Ascending aorta (tissue), 2 donors: ENCODE measurements around the gene RRP12. TPM values are rescaled to one million over a fixed set of nuclear protein-coding genes. Genes with fewer than 3 reads are reported as not detected.
A peak's percentile ranks its signal among the peaks of the same experiment; 100 is the strongest.

Experiments
- DNase-seq, 2 donors: peaks; one replicate each; pipeline ENCODE4 v3.0.0-alpha.2; 2019; ENCODE audit warnings: low spot score in 2 of 2
- H3K27ac ChIP-seq, 2 donors: fragments of 200-600 bp; sonication (generic); one replicate each; pipeline ENCODE4 v1.5.1; 2016 to 2017; ENCODE audit warnings: mild to moderate bottlenecking in 1 of 2
- H3K27me3 ChIP-seq: fragments of 200-600 bp; sonication (generic); one replicate; pipeline ENCODE4 v1.5.1; 2017
- H3K36me3 ChIP-seq, 2 donors: fragments of 200-600 bp; sonication (generic); one replicate each; pipeline ENCODE4 v1.5.1; 2016
- H3K4me1 ChIP-seq, 2 donors: fragments of 200-600 bp; sonication (generic); one replicate each; pipeline ENCODE4 v1.5.1; 2016 to 2017; ENCODE audit warnings: mild to moderate bottlenecking in 1 of 2
- H3K4me3 ChIP-seq, 2 donors: fragments of 200-600 bp; sonication (generic); one replicate each; pipeline ENCODE4 v1.5.1; 2016 to 2017; ENCODE audit warnings: mild to moderate bottlenecking in 1 of 2
- H3K9me3 ChIP-seq, 2 donors: fragments of 200-600 bp; sonication (generic); one replicate each; pipeline ENCODE4 v1.5.1; 2016
- intact Hi-C: fragments of 100-400 bp; cut with DNase I; formaldehyde crosslinking; loops from one replicate; pipeline ENCODE4 v1.15.1; 2023
- total RNA-seq: library from RNA; depleted of rRNA; stranded (reverse); fragments of >200 nt; gene quantifications from one replicate; pipeline ENCODE4 v1.1.0, GENCODE V29; 2016
- TF ChIP-seq, protein P1 (sequence below), 3 experiments: fragments of 200-600 bp in 2 of 3; fragments of 450-650 bp in 1 of 3; sonication (generic) in 2 of 3; IDR thresholded peaks; one replicate each; pipeline ENCODE4 v1.5.1; 2016 to 2019; ENCODE audit warnings: antibody characterized with exemption in 3 of 3, mild to moderate bottlenecking in 1 of 3, moderate library complexity in 1 of 3

RRP12 gene
- total RNA-seq, 1 donor from 2014 or later: 5.9 TPM

DNA sequence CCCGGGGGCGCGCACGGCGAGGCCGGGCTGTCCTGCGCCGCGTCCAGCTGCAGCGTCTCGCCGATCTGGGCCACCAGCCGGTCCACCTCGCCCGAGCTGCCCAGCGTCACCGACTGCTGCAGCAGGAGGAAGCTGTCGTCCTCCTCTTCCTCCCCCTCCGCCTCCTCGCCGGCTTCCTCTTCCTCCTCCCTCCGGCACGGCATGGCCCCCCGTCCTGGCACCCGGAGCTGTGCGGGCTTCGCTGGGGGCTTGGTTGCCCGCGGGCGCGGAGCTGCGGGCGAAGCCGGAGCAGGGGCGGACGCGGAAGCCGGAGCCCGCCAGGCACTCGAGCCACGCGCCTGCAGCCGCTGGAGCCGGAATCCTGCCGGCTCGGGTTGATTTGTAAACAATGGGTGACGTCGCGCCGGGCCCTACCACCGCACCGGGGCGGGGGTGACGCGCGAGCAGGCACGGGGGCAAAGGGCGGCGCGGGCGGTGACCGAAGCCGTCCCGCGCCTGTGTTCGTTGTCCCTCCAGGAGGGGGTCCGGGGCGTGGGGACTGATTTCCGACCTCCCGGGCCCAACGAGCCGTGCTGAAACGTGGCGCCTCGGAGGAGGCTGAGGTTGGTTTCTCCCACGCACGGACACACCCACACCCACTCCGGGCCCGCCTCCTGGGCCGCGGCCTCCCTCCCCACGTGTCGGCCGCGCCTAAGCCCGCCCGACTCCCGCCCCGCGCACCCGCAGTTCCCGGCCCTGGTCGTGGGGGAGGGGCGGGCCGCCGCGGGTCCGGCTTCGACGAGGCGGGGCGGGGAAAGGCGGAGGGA is 66.6 kb downstream of the RRP12 start, which contains the start of gene FRAT2:
Gene FRAT2, minus strand, starts transcription at position 360 of the 806 bp plus-strand sequence. Its CDS starts 157 bp downstream, at position 203.
- intact Hi-C loops: loop anchor here (1.0 to 2.0 kb wide), 3 partner anchors 15 to 66 kb away; partner anchors contain the start of genes ARHGAP19, FRAT1 and RRP12
- Histone ChIP-seq H3K4me3 (peak within 1 kb of the TSS; percentile 73 to 98), H3K4me1 (peaks cover 6 to 39% of the 10 kb centered on the region in 2 donors)

DNA sequence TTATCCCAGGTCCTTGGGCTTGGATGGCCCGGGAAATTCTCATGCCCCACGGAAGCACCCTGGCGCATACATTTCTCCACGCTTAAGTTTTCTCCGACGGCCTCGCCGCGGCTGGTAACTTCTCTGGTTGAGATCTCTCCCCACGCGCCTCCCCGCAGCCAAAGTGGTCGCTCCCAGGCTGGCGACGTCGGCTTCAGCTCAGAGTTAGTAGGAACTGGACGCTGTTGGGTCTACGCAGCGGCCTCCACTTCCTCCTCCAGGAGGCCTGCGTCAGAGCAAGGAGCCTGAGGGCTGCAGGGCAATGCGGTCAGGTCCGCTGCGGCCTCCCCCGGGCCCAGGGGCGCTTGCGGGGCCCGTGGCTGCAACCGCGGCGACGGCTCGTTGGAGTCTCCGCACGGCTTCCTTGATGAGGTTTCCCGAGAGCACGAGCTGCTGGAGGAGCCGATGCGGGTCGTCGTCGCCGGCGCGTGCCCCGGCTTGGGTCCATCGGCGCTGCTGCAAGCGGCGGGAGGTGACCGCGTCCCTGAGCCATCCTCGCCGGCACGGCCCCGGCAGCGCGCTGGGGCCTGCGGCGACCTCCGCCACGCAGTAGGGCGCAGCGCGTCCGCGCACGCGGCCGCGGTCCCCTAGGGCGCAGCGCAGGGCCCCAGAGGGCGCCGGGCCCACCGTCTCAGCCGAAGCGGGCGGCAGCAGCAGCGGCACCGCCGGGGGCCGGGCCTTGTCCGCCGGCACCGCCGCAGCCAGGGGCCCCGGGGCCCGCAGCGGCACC is 67.4 kb downstream of the RRP12 start:
- intact Hi-C loops: loop anchor here (1.0 to 2.0 kb wide), 3 partner anchors 14 to 67 kb away; partner anchors contain the start of genes ARHGAP19, FRAT1 and RRP12
- H3K27me3 ChIP-seq: no peaks in the 10 kb centered on the region
- peak in 1 of 2 donors; percentile 80 for DNase-seq
- peaks cover 4 to 13% of the 10 kb centered on the region in 2 donors for H3K36me3 ChIP-seq
- H3K9me3 ChIP-seq: no peaks in the 10 kb centered on the region
- peaks cover 6 to 39% of the 10 kb centered on the region in 2 donors for H3K4me1 ChIP-seq
- H3K4me3 ChIP-seq: peak overlapping the region; percentile 73 to 98
- peak overlapping the region; percentile 87 to 96 for H3K27ac ChIP-seq
- TF ChIP-seq, protein P1, sequence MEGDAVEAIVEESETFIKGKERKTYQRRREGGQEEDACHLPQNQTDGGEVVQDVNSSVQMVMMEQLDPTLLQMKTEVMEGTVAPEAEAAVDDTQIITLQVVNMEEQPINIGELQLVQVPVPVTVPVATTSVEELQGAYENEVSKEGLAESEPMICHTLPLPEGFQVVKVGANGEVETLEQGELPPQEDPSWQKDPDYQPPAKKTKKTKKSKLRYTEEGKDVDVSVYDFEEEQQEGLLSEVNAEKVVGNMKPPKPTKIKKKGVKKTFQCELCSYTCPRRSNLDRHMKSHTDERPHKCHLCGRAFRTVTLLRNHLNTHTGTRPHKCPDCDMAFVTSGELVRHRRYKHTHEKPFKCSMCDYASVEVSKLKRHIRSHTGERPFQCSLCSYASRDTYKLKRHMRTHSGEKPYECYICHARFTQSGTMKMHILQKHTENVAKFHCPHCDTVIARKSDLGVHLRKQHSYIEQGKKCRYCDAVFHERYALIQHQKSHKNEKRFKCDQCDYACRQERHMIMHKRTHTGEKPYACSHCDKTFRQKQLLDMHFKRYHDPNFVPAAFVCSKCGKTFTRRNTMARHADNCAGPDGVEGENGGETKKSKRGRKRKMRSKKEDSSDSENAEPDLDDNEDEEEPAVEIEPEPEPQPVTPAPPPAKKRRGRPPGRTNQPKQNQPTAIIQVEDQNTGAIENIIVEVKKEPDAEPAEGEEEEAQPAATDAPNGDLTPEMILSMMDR (IDR thresholded peaks at IDR 0.05): no peak

More for the DNA sequence above, 66.6 kb downstream of the RRP12 start, which contains the start of gene FRAT2:
- H3K36me3 ChIP-seq: peaks cover 4 to 7% of the 10 kb centered on the region in 2 donors
- peak; percentile 61 to 94 for DNase-seq
- TF ChIP-seq, protein P1 (IDR thresholded peaks at IDR 0.05): no peak
- no peaks in the 10 kb centered on the region for H3K27me3 ChIP-seq
- peak within 1 kb of the TSS; percentile 87 to 96 for H3K27ac ChIP-seq
- H3K9me3 ChIP-seq: no peaks in the 10 kb centered on the region

DNA sequence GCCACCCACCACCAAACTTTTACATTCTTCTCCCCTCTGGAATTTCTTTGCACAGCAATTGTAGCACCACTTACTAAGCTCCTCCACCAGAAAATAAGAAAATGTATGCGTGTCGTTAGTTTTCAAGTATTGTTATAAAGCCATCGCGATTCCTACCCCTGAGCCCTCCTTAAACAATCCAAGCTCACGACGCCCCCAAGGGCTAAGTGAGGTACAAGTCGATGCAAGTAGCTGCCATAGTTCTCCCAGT is 67.9 kb downstream of the RRP12 start:
- H3K4me3 ChIP-seq: peak overlapping the region; percentile 73 to 98
- no peaks in the 10 kb centered on the region for H3K27me3 ChIP-seq
- H3K4me1 ChIP-seq: peaks cover 6 to 39% of the 10 kb centered on the region in 2 donors
- peaks cover 7 to 15% of the 10 kb centered on the region in 2 donors for H3K36me3 ChIP-seq
- DNase-seq: no peak
- H3K9me3 ChIP-seq: no peaks in the 10 kb centered on the region
- intact Hi-C loops: no loop called here
- TF ChIP-seq, protein P1 (IDR thresholded peaks at IDR 0.05): no peak
- peak overlapping the region; percentile 45 to 87 for H3K27ac ChIP-seq

DNA sequence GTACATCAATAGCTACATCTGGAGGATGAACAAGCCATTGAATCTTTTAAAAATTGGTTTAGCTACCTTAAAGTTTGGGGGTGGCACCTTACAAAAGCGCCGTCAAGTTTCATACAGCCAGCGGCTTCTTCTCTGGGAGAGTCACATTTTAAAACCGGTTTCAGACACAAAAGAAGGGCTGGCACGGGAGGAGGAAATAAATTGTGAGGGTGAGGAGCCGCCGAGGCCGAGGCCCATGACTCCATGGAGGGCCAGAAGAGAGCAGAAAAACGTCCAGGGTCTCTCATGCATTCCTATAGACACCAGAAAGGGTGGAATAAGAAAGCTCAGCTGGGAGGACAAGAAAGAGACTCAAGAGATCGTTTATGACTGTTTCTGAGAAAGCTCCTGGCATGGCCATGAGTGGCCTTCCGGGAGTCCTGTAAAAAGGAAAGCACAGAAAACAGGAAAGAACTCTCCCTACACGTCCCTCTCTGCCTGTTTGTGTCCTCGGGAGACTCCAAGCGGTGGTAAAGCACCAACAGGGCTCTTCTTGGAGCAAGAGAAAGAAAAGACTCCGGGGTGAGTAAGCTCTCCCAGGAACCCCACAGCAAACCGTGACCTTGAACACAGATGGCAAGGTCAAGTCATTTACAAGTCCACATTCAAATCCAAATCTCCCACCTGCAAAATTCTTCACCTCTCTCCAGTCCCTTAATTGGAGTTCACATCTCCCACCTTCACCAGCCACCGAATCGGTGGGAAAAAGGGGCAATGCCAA is 68.4 kb downstream of the RRP12 start:
- TF ChIP-seq, protein P1 (IDR thresholded peaks at IDR 0.05): no peak
- Histone ChIP-seq H3K4me3 (peak overlapping the region; percentile 73 to 98), H3K9me3 (no peaks in the 10 kb centered on the region), H3K27ac (peak overlapping the region; percentile 22 to 45), H3K4me1 (peaks cover 6 to 39% of the 10 kb centered on the region in 2 donors), H3K36me3 (peaks cover 7 to 15% of the 10 kb centered on the region in 2 donors), H3K27me3 (no peaks in the 10 kb centered on the region)
- intact Hi-C loops: no loop called here
- no peak for DNase-seq

DNA sequence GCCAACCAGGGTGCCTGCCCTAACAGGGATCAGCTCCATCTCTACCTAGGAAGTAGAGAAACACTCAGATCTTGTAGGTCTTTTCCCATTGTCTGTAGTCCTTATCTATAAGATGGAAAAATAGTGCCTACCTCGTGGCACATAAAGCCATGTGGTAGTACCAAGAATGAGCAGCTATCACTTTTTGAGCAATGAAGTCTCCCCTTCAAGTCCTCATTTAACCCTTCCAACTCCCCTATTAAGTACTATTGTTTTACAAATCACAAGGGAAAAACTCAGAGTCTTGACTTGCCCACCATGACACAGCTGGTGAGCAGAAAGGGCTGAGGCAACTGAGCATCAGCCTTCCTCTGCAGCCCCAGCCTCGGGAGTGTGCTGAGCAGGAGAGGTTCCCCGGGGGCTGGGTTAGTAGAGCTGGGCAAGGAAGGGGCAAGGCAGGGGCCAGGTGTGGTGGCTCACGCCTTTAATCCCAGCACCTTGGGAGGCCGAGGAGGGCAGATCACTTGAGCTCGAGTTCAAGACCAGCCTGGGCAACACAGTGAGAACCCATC is 69.9 kb downstream of the RRP12 start:
- Histone ChIP-seq H3K36me3 (peaks cover 7 to 15% of the 10 kb centered on the region in 2 donors), H3K27ac (no peak overlapping the region), H3K4me1 (peaks cover 6 to 36% of the 10 kb centered on the region in 2 donors), H3K4me3 (peak overlapping the region in 1 of 2 donors; percentile 73), H3K27me3 (no peaks in the 10 kb centered on the region), H3K9me3 (no peaks in the 10 kb centered on the region)
- intact Hi-C loops: no loop called here
- TF ChIP-seq, protein P1 (IDR thresholded peaks at IDR 0.05): no peak
- DNase-seq: no peak
